ENCODE measurements around the gene NBAS.
"Not testable (repeated sequence)": the region's sequence is repeated elsewhere in the genome, so short reads cannot be mapped to it uniquely, and the experiment has no call there.

The NBAS gene

DNA sequence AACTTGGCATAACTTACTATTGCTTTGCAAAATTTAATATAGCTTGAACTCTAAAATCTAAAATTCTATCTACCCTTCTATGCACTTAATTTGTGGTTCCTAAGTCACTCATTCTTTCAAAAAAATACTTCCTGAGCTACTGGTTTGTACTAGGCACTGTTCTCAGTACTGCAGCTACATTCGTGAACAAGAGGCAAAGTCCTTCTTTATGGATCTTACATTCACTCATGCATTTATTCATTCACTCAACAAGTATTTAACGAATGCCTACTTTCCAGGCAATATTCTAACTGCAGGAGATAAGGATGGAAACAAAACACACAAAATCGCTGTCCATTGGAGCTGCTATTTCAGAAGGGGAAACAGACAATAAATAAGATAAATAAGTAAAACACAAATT lies 104.8 kb downstream of the NBAS start:
- no peak for DNase-seq

DNA sequence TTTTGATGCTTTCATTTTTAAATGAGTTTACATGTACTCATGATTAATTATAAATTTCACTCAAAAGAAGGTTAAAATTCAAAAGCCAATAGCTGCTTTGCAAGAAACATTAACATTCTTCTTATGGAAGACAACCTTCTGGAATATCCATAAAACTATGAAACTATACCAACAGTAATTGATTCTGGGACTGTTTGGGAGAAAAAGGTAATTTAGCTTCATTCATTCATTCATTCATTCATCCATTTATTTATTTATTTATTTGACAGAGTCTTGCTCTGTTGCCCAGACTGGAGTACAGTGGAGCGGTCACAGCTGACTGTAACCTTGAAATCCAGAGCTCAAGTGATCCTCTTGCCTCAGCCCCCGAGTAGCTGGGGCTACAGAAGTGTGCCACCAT lies 110.3 kb downstream of the NBAS start:
- no peak for DNase-seq

DNA sequence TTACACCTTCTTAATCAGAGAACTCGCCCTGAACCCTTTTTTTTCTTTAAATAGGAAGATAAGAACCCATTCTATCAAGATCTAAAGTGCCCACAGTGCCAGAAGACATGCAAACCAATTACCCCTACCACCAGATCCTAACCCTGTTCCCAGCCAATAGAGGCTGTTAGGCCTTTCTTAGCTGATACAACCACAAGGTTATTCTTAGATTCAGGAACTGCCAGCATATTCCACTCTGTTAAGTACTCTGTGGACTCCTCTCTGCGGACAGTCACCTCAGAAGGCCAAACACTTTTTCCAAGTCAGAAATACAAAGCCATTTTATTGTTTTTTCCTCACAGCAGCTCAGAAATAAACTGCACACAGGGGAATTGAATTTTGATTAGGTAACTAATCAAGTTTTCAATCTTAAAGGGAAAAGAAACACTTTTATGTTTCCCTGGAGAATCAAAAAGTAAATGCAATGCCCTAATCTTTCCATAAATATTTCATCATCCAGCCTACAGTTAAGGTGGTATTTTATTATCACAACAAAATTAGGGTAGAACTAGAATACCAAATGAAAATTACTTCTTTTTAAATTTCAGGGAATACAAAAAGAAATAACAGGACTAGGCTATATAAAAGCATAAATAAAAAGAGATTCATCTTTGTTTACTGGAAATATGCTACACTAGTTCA lies 111.4 kb downstream of the NBAS start:
- DNase-seq: no peak

DNA sequence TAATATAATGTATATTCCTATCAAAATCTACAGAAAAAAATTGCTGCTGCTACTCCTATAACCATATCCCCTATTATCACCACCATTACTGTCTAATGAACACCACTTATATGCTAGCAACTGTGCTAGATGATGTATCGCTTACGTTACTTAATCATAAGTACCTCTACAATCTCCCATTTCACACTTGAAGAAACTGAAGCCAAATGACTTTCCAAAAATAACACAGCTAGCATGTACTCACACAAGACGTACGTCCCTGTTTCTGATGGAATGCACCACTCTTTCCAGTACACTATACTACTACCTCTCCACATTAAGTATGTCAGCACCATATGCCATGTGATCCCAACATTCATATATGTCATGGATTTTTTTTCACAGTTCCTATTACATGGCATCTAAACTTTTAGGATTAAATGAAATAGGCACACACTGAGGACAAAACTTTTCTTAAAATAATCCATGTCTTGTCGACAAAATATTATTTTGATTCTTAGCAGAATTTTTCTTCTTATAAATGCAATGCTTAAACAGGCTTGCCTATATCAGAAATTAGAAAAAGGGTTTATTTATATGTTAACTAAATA lies 112.8 kb downstream of the NBAS start:
- no peak for DNase-seq

DNA sequence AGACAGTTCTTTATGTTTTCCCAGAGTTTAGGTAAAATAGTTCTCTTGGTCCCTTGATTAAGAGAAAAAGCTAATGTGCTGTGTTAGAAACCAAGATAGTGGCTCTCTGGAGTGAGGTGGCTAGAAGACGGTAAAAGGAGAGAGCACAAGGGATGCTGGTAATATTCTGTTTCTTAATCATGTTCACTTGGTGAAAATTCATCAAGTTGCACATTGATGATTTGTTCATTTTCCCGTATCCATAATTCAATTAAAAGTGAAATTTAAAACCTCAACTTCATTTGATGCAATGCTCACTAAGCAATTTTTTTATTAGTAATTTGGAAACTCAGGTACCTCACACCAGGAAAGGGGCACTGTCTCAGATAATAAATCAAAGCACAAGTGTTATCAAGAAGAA lies 113.8 kb downstream of the NBAS start:
- no peak for DNase-seq

DNA sequence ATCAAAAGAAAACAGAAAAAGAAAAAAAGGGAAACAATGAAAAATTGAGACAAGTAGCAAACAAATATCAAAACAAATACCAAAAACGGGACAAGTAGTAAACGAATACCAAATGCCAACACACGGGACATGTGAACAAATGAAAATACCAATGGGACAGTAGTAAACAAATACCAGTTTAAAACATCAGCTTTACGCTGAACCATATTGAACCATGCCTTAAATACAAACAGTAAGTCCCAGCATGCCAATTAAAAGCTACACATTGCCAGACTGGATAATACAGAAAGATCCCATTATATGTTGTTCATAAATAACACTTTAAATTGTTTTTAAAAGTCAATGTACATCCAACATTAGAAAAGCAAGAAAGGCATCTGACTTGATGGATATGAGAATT lies 114.2 kb downstream of the NBAS start:
- DNase-seq: no peak

DNA sequence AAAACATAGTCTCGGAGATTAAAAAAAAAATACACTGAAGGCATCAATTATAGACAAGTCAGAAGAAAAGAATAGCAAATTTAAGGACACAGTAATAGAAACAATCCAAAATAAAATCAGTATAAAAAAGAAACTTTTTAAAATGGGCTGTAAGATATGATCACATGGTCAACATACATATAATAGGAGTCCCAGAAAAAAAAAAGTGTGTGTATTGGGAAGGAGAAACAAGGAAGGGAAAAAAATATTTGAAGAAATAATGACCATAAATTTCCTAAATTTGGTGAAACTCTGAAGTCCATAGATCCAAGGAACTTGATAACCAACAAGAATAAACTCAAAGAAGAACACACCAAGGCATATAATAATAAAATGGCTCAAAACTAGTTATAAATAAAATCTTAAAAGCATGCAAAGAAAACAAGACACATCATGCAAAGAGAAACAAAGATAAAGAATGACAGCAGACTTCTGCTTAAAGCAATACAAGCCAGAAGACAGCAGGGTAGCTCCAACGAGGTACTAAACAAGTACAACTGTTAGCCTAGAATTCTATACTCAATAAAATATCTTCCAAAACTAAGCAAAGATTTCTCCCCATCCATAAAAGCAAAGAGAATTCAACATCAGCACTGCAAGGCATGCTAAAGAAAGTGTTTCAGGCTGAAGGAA lies 115.1 kb downstream of the NBAS start:
- DNase-seq: no peak

DNA sequence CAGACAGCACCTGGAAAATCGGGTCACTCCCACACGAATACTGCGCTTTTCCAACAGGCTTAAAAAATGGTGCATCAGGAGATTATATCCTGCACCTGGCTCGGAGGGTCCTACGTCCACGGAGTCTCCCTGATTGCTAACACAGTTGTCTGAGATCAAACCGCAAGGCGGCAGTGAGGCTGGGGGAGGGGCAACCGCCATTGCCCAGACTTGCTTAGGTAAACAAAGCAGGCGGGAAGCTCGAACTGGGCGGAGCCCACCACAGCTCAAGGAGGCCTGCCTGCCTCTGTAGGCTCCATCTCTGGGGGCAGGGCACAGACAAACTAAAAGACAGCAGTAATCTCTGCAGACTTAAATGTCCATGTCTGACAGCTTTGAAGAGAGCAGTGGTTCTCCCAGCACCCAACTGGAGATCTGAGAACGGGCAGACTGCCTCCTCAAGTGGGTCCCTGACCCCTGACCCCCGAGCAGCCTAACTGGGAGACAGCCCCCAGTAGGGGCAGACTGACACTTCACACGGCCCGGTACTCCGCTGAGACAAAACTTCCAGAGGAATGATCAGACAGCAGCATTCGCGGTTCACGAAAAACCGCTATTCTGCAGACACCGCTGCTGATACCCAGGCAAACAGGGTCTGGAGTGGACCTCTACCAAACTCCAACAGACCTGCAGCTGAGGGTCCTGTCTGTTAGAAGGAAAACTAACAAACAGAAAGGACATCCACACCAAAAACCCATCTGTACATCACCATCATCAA lies 121.2 kb downstream of the NBAS start:
- DNase-seq: not testable (repeated sequence)

DNA sequence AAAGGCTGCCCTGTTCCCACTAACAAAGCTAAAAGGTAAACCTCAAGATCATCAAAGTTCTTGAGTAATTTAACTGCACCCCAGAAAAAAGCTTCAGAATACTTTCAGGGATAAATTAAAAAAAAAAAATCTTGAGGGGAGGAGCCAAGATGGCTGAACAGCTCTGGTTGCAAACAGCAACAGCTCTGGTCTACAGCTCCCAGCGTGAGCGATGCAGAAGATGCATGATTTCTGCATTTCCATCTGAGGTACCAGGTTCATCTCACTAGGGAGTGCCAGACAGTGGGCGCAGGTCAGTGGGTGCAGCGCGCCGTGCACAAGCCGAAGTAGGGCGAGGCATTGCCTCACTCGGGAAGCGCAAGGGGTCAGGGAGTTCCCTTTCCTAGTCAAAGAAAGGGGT lies 121.8 kb downstream of the NBAS start:
- not testable (repeated sequence) for DNase-seq

DNA sequence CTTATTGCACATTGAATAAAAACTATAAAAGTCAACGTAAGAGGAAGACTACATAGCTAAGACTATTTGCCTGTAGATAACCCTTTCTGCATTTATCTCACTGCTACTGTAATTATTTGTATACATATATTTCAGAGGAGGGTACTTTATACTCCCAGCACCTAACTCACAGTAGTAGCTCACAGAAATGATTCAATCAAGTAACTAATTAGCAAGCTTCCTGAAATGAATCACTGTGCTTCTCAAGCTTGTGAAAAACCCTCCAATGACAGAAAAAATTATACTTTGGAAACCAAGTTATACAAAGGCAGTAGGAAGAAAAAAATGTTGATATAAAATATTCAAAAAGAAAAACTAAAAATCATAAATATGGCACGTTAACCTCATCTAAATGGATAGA lies 124.9 kb downstream of the NBAS start:
- no peak for DNase-seq

DNA sequence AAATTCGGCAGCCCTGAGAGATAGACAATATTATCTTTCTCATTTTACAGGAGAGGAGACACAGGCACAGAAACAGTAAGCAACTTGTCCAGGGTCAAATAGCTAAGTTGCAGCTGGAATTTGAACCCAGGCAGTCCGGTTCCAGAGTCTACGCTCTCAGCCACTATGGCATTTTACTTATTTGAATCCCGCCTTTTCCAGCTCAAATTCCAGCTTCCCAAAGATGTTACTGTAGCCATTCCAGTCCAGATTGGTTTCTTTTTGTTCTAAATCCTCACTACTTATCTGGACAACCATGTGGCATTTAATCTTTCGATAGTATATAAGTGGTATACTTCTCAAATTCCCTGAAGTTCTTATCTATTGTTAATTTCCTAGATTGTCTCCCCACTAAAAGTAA lies 125.7 kb downstream of the NBAS start:
- DNase-seq: no peak

DNA sequence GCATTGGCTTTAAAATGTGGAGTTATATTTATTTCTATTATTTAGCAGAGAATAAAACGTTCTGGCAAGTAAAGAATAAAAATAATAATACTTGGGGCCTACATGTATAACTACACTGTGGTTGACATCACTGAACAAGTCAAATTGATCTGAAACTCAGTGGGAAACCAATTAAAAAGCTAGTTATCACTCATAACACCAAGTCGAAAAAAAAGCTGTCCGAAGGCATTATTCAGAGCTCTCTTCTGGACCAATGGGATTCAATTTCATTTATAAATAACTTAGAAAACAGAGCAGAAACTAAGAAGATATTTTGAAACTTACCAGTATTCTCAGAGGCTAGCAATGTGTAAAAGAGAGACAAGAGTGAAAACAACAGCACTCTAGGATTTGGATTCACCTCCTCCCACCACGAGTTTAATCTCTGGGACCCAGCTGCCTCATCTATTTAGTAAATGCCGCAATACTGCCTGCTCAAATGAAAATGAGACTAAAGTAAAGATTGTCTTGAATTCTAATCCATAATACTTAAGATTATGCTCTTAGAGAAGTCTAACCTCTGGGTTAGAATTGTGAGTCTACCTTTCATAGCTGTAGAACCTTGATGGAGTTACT lies 128.4 kb downstream of the NBAS start:
- no peak for DNase-seq

DNA sequence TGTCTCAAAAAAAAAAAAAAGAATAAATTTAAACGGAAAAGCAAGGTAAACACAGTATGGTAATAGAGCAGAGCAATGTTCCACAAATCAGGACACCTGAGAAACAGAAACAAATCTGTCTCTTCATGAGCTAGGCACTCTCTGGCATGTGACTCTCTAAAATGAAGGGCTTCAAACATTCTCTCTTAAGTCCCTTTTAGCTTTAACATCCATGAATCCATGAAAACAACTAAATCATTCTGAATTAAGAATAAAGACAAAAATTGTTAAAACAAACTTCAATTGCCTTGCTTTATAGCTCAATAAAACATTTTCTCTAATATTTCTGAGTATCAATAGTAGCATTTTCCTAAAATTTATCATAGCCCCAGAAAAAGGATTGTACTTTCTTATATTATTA lies 132.1 kb downstream of the NBAS start:
- DNase-seq: no peak

DNA sequence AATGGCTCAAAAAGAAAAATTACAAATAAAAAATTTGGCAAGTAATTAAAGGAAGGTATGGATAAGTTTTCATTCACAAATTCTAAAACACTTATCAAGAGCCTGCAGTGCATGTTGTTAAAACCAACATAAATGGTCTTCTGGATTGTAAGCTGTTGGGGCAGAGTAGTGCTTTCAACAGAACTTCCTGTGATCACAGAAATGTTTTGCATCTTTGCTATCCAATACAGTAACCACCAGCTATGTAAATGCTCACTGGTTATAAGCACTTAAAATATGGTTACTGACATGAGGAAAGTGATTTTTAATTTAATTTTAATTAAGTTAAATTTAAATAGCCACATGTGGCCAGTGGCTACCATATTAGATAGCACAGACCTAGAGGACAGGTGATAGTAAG lies 133.1 kb downstream of the NBAS start:
- DNase-seq: no peak

DNA sequence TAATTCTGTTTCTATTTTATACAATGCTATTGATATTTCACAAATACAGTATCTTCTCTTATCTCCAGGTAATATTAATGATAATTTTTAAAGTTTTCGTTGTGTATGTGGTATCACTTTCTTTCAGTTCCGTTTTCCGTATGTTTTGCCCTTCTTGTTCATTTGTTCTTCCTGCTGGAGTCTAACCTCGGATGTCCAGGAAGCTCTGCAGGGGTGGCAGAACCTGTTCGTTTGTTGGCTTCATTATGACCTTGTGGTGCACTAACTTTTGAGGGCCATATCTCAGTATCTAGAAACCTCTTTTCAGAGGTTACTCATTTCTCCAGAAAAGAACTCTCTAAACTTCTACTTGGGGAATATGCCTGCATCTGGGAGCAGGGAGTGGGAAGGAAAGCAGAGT lies 134.5 kb downstream of the NBAS start:
- no peak for DNase-seq

DNA sequence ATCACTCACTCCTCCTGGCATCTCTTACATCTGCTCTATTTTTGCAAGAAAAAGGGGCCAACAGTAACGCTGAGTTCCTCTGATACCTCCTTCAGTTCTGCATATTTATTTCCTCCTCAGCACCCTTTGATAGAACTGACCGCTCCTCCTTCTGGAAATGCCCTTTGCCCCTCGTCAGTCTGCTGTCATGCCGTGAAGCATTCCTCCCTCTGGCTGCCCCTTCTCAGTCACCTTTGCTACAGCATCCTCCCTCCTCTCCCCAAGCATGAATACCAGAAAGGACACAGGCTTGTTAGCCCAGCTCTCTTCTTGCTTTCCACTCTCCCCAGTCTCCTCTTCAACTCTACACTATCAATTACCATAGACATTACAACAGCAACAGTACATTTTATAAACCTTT lies 135.4 kb downstream of the NBAS start:
- DNase-seq: no peak

DNA sequence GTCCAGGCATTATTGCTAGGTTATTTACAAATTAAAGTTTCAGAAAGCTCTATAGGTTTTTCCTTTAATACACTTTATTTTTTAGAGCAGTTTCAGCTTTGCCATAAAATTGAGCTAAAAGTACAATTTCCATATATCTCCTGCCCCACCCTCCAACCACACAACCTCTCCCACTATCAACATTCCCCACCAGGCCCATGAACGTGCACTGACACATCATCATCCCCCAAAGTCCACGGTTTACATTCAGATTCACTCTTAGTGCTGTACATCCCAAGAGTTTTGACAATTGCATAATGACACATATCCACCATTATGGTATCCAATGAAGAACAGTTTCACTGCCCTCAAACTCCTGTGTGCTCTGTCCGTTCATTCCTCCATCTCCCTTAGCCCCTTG lies 139.4 kb downstream of the NBAS start:
- DNase-seq: no peak

DNA sequence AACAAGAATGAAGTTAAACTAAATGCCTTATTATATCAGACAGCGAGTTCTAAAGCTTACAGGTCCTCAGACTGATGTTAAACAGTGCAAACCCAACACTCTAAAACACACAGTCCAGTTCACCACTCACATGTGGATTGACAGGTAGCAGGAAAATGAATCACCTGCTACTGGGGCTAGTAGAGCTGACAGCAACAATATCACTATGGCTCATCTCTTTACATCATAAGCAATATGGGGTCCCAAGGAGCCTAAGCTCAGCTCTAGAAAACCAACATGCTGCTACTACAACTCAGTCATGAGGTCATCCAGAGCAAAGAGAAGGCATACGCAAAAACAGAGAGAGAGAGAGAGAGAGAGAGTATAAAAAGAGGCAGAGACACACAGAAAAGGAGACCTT lies 145.4 kb downstream of the NBAS start:
- no peak for DNase-seq

DNA sequence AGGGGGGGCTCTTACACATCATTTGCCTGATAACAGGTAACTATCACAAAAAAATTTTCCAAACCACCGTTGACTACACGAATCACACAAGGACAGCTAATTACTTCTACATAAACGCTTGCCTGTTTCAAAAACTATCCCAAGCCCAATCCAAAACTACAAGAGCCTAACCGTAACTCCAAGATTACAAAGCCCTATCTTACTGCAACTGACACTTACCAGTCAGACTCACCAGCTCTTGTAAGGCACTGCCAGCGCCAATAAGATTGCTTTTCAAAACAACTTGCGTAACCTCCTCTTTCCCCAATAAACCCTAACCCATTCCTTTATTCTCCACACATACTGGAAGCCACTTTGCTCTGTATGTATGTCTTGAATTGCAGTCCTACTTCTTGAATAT lies 148.4 kb downstream of the NBAS start:
- DNase-seq: no peak

DNA sequence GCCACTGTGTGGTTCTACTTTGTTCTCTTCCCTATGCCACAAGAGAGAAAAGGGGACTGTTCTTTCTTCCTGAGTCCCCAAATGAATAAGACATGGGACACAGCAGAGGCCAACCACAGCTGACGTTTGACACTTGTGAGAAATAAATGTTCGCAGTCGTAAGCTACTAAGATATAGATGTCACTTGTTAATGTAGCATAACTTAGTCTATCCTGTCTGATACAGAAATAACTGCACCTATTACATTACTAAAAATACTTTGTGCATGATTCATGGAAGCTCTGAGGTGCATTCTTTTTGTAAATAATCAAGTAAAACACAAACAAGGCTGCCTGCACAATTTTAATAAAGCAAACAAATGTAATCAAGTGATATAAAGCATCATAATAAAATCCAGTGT lies 148.8 kb downstream of the NBAS start:
- no peak for DNase-seq

DNA sequence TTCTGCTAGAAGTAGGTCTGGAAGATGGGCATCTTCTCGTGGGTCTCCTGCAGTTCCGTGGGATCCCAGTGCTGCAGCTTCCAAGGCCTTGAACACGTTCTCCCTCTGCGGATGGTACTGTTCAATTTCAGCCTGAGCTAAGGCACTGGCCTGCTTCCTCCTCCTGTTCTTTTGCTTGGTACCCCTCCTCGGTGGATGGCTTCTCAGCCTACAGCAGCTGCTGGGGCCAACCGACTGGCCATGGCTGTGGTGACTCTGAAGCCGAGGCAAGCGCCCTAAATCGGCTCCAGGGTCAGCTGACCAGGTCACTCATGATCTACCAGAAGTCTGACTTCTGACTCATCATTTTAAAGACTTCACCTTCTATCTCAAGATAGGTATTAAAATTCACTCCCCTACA lies 150.2 kb downstream of the NBAS start:
- no peak for DNase-seq

DNA sequence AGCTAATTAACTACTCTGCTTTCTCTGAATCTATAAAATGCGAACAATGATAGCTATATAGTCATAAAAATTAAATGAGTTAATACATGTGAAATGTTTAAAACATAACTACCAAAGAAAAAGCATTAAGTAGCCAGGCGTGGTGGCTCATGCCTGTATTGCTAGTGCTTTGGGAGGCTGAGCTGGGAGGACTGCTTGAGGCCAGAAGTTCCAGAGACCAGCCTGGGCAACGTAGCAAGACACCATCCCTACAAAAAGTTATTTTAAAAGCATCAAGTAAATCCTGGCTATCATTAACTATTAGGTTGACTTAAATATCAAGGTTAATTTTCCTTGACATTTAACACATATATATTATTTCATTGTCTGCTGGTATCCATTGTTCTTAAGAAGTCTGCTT lies 152.4 kb downstream of the NBAS start:
- DNase-seq: no peak

DNA sequence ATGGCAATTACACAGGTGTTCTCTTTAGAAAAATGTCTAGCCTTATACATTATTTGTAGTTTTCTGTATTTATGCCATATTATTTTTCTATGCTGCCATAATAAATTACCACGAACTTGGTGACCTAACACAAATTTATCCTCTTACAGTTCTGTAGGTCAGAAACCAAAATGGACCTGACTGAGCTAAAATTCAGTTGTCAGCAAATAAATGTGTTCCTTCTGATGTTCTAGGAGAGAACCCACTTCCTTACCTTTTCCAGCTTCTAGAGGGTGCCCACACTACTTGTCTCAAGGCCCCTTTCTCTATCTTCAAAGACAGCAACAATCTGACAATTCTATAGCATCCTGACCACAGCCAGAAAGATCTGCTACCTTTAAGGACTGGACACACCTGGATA lies 153.5 kb downstream of the NBAS start:
- no peak for DNase-seq

DNA sequence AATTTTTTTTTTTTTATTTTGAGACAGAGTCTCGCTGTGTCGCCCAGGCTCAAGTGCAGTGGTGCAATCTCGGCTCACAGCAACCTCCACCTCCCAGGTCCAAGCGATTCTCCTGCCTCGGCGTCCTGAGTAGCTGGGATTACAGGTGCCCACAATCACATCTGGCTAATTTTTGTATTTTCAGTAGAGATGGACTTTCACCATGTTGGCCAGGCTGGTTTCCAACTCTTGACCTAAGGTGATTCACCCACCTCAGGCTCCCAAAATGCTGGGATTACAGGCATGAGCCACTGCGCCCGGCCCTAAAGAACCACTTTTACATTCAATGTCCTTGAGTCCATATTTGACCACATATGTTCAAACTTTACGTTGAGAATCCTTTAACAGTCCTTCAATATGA lies 156.6 kb downstream of the NBAS start:
- DNase-seq: not testable (repeated sequence)

Data from CD4-positive, alpha-beta T cell treated with Interleukin-12 subunit alpha and Interleukin-12 subunit beta, for 1 hour (primary cell).